ENCODE measurements around the gene NOS1AP.
"Not testable (repeated sequence)": the region's sequence is repeated elsewhere in the genome, so short reads cannot be mapped to it uniquely, and the experiment has no call there.

The NOS1AP gene

GRCh38 chr1:162351246-162351842, 281.9 kb downstream of the NOS1AP start:
- DNase-seq, result no peak

DNA sequence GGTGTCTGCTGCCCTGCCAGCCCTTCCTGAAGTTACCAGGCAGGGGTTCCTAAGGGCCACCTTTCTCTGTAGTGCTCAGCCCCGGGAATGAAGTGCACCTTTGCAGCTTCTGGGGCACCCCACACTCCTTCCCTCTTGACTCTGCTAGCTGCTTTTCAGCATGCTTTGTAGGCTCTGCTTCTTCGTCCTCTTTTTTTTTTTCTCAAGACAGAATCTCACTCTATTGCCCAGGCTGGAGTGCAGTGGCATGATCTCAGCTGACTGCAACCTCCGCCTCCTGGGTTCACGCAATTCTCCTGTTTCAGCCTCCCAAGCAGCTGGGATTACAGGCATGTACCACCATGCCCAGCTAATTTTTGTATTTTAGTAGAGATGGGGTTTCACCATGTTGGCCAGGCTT, 282.4 kb downstream of the NOS1AP start:
- DNase-seq, result not testable (repeated sequence)

- no peak for DNase-seq
These were observed 283.6 kb downstream of the NOS1AP start for GRCh38 chr1:162353078-162353477.

DNA sequence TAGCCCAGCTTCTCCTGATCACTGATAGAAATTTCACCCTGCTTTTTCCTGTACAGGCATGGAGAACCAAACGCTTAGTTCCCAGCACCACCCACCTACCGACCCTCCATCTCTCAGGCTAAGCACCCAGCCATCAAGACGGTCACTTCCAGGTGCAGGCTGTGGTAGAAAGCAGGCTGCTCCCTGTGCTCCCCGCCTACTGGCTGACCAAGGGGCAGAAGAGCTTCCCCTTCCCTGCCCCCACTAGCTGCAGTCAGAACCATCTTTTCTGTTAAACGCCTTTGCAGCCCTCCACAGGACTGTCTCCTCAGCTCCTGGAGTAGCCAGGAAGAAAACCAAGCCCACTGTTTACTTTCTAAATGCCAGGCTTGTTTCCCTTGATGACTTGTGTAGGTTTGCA, 284.2 kb downstream of the NOS1AP start:
- DNase-seq, result no peak

- DNase-seq, result peak; percentile 35
These were observed 288.3 kb downstream of the NOS1AP start for GRCh38 chr1:162357681-162358266.

DNA sequence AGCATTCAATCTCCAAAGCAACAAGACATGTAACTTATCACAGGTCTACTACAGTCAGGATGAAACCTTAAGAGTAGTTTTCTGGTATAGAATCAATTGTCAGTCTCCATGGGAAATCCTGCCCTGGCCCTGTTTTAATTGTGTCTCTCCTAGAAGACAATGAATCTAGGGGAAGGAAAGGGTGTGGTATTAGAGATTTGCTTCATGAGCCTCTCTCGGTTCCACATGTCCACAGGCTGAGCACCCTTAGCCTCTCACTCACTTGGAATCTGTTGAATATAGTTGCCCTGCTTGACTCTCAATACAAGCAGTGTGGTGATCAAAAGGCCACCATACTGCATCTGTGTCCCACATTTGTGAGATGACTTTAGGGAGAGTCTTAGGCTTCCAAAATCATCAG, 289.4 kb downstream of the NOS1AP start:
- no peak for DNase-seq

GRCh38 chr1:162359523-162360236, 290.2 kb downstream of the NOS1AP start:
- no peak for DNase-seq

GRCh38 chr1:162360237-162360873, 290.9 kb downstream of the NOS1AP start:
- DNase-seq, result no peak

- DNase-seq, result no peak
These were observed 291.4 kb downstream of the NOS1AP start for GRCh38 chr1:162360874-162361260.

DNA sequence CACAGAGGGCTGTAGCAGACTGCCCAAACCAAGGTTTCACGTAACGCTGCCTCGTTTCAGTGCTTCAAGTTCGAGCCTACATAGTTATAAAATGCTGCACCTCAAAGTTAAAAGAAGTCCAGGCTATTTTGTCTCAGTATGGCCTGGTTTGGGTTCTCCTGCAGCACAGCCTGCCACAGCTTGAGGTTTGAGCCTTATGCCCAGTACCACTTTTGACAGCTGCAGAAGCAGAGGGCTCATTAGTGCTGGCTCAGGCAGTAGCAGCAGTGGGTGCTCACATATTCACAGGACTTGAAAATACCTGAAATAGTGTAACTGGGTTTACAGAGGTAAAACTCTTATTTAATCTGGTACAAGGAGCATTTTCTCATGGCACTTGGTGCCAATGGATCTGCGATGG, 291.9 kb downstream of the NOS1AP start:
- no peak for DNase-seq

DNA sequence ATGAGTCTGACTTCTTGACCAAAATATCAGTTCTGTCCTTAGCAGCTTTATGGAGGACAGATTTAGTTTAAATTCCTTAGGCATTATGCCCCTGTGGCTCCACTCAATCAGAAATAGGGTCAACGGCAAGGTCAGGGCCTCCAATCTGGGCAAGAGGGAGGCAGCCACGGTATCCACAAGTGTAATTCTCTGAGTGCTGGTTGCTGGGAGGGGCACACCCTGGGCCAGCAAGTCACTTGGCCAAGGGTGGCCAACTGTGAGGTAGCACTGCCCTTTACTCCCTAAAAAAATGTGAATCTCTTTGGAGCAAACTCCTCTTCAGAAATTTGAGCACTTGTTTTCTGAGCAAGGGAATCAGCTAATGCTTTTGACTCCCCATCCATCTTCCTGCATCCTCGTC, 294.3 kb downstream of the NOS1AP start:
- no peak for DNase-seq

GRCh38 chr1:162364498-162364897, 295.0 kb downstream of the NOS1AP start:
- no peak for DNase-seq

DNA sequence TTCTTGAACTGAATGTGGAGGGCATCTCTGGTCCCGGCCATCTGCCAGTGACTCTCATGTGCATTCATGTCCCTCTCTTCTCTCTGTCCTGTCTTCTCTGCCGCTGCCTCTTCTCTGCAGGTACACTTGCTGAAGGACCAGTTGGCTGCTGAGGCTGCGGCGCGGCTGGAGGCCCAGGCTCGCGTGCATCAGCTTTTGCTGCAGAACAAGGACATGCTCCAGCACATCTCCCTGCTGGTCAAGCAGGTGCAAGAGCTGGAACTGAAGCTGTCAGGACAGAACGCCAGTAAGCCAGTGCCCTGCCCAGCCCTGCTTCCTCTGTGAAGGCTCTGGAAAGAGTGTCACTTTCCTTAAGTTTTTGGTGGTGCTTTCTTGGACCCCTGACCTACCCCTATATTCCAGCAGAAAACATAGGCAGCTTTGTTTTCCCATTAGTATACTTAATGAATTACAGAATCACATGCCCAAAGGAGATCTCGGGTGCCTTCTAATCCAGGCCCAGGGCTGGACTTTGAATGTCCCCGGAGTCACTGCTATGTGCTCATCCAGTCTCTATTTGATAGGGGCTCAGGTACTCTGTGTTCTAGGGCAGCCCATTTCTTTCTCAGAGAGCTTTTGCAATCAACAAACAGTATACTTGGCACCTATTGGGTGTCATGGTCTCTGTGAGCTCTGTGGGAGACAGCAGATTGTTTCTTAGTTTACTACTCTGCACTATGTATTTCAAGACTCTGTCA, 296.0 kb downstream of the NOS1AP start:
- no peak for DNase-seq

GRCh38 chr1:162366149-162366548, 296.7 kb downstream of the NOS1AP start:
- DNase-seq, result no peak

GRCh38 chr1:162366671-162367070, 297.2 kb downstream of the NOS1AP start:
- DNase-seq, result no peak

DNA sequence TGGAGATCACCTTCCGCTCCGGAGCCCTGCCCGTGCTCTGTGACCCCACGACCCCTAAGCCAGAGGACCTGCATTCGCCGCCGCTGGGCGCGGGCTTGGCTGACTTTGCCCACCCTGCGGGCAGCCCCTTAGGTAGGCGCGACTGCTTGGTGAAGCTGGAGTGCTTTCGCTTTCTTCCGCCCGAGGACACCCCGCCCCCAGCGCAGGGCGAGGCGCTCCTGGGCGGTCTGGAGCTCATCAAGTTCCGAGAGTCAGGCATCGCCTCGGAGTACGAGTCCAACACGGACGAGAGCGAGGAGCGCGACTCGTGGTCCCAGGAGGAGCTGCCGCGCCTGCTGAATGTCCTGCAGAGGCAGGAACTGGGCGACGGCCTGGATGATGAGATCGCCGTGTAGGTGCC, 297.6 kb downstream of the NOS1AP start:
- no peak for DNase-seq

GRCh38 chr1:162367772-162368171, 298.3 kb downstream of the NOS1AP start:
- DNase-seq, result no peak

- DNase-seq, result no peak
These were observed 299.0 kb downstream of the NOS1AP start for GRCh38 chr1:162368451-162368850.

- no peak for DNase-seq
These were observed 300.1 kb downstream of the NOS1AP start for GRCh38 chr1:162369571-162369970.

- no peak for DNase-seq
These were observed 300.7 kb downstream of the NOS1AP start for GRCh38 chr1:162370161-162370560.

GRCh38 chr1:162370721-162371120, 301.2 kb downstream of the NOS1AP start:
- DNase-seq, result no peak

DNA sequence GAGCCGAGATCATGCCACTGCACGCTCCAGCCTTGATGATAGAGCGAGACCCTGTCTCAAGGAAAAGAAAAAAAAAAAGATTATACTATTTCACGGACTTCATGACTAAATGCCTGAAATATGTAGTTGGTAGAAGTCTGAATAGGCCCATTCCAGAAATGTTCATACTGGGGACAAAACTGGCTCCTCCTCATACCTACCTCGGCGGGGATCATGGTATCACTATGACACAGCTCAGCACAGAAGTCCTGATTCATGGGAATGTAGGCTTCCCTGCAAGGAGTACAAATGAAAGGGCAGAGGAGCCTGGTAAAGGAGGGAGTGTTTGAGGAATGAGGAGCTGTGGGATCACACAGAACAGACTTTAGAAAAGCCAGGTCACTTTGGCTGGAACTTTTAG, 302.1 kb downstream of the NOS1AP start:
- no peak for DNase-seq
